ENCODE measurements around the gene CPS1. TPM values are rescaled to one million over a fixed set of nuclear protein-coding genes. Genes with fewer than 3 reads are reported as not detected.

Gene CPS1
- total RNA-seq, 3 donors from 2014 or later = 5.2 to 10.4 (median 9.2) TPM

DNA sequence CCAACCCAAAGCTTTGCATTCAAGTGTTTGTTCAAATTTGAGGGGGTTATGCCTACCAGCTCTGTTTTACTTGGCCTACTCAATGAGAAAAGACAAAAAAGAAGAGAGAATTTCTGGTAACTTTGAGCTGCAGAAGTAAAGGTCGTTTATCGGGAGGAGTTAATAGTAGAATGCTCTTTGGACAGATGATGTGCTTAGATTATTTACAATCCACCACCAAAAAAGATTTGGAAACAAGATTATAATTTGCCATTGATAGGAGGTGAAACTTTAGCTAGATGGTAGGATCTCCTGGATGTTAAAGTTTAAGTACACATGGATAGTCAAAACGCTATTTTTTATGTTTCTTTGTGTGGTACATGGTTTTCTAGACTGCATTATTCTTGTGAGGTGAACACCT lies 24.9 kb upstream of the CPS1 start:
- Histone ChIP-seq H3K9me3 (no peaks in the 10 kb centered on the region), H3K4me3 (no peak overlapping the region), H3K36me3 (no peaks in the 10 kb centered on the region), H3K27ac (no peak overlapping the region), H3K4me1 (no peaks in the 10 kb centered on the region), H3K27me3 (no peaks in the 10 kb centered on the region)
- TF ChIP-seq POLR2A (IDR thresholded peaks at IDR 0.05) = no peak
- TF ChIP-seq, protein P1, sequence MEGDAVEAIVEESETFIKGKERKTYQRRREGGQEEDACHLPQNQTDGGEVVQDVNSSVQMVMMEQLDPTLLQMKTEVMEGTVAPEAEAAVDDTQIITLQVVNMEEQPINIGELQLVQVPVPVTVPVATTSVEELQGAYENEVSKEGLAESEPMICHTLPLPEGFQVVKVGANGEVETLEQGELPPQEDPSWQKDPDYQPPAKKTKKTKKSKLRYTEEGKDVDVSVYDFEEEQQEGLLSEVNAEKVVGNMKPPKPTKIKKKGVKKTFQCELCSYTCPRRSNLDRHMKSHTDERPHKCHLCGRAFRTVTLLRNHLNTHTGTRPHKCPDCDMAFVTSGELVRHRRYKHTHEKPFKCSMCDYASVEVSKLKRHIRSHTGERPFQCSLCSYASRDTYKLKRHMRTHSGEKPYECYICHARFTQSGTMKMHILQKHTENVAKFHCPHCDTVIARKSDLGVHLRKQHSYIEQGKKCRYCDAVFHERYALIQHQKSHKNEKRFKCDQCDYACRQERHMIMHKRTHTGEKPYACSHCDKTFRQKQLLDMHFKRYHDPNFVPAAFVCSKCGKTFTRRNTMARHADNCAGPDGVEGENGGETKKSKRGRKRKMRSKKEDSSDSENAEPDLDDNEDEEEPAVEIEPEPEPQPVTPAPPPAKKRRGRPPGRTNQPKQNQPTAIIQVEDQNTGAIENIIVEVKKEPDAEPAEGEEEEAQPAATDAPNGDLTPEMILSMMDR (IDR thresholded peaks at IDR 0.05) = no peak
- no peak for TF ChIP-seq POLR2AphosphoS5 (IDR thresholded peaks at IDR 0.05)
- intact Hi-C loops (cut with DNase I; ENCODE audit: low total_unique reads) = no loop called here
- no peak for DNase-seq (ENCODE audit: low spot score in 2 of 2)

DNA sequence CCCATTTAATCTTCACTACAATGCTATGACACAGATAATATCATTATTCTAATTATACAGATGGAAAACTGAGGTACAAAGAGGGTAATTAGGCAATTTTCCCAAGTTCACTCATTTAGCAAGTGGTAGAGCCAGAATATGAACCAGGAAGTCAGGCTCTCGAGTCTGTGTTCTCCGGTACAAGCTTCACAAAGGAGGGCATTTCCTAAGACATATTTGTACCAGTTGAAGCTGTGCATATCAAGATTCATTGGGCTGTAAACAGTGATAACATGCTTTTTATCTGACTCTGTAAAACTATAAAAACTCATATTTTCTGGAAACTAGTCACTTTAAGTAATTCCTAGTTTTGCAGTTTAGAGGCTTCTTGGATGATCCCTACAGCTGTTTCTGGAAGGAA lies 23.0 kb upstream of the CPS1 start:
- Histone ChIP-seq H3K27me3 (no peaks in the 10 kb centered on the region), H3K4me3 (no peak overlapping the region), H3K36me3 (no peaks in the 10 kb centered on the region), H3K4me1 (no peaks in the 10 kb centered on the region), H3K27ac (no peak overlapping the region), H3K9me3 (no peaks in the 10 kb centered on the region)
- TF ChIP-seq POLR2A (IDR thresholded peaks at IDR 0.05) = no peak
- TF ChIP-seq POLR2AphosphoS5 (IDR thresholded peaks at IDR 0.05) = no peak
- TF ChIP-seq, protein P1 (IDR thresholded peaks at IDR 0.05) = no peak
- no peak for DNase-seq (ENCODE audit: low spot score in 2 of 2)
- intact Hi-C loops (cut with DNase I; ENCODE audit: low total_unique reads) = no loop called here

DNA sequence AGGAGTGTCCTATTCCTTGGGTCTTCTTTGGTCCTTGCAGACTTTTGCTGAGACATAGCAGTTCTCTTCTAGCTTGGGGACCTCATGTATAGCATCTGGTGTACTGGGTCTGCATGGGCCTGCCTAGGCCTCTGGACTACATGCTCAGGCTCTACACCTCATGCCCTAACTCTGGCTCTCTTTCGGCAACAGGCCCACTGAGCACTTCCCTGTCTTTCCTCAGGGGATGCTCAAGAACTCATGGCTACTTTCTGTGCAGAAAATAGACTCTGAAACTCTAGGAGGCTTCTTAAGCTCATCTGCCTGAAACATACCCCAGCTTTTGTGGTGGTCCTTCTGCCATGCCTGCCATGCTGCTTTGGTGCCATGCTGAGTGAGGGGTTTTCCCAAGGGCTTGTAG lies 21.5 kb upstream of the CPS1 start:
- no peak for DNase-seq (ENCODE audit: low spot score in 2 of 2)
- TF ChIP-seq POLR2A (IDR thresholded peaks at IDR 0.05) (no peak), POLR2AphosphoS5 (IDR thresholded peaks at IDR 0.05) (no peak)
- TF ChIP-seq, protein P1 (IDR thresholded peaks at IDR 0.05) = no peak
- intact Hi-C loops (cut with DNase I; ENCODE audit: low total_unique reads) = no loop called here
- Histone ChIP-seq H3K36me3 (no peaks in the 10 kb centered on the region), H3K4me1 (no peaks in the 10 kb centered on the region), H3K27ac (no peak overlapping the region), H3K4me3 (no peak overlapping the region), H3K27me3 (no peaks in the 10 kb centered on the region), H3K9me3 (no peaks in the 10 kb centered on the region)

DNA sequence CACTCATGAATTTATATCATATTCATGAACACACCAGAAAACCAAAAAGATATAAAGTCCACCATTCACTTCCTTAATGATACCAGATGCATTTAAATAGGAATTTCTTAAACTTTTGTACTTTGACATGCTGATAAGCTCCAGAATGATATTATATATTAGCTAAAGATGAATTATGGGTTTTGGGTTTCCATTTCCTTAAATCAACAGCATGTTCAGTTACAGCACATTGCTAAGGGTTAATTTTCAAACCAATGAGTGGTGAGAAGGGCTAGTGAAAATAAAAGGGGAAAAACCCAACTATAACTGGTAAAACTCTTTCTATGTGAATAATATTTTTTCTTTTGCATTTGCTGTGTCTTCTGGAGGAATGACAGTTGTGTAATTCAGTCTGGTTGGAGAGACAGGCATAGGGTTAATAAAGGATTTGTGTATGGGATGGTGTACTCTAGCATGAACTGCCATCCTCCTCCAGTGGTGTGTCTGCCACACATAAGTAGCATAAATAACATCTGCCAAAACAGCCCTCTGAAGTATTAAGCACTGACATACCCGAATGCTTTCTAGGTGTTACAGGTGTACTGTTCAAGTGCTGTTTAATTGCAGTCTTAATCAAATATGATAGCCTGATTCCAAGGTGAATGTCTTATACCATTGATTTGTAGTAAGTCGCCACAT lies 19.3 kb upstream of the CPS1 start:
- no peak overlapping the region for H3K4me3 ChIP-seq
- no peaks in the 10 kb centered on the region for H3K4me1 ChIP-seq
- H3K9me3 ChIP-seq = no peaks in the 10 kb centered on the region
- intact Hi-C loops (cut with DNase I; ENCODE audit: low total_unique reads) = no loop called here
- TF ChIP-seq, protein P1 (IDR thresholded peaks at IDR 0.05) = no peak
- no peak for TF ChIP-seq POLR2AphosphoS5 (IDR thresholded peaks at IDR 0.05)
- TF ChIP-seq POLR2A (IDR thresholded peaks at IDR 0.05) = no peak
- no peak overlapping the region for H3K27ac ChIP-seq
- H3K27me3 ChIP-seq = no peaks in the 10 kb centered on the region
- H3K36me3 ChIP-seq = no peaks in the 10 kb centered on the region
- no peak for DNase-seq (ENCODE audit: low spot score in 2 of 2)

DNA sequence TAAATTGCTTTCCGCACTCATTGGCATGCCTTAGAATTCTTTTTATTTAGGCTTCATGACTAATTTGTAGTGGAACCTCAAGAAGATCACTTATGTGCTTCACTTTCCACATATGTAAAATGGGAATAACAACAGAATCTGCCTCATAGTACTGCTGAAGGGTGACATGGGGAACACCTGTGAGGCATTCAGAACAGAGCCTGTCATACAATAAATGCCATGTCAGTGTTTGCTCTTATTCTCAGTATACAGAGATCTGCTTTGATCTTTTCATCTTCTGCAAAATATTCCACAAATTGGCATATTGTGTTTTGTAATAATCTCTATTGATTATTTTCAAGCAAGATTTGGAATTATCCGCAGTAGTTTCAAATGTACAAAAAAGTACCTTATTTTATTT lies 17.4 kb upstream of the CPS1 start:
- TF ChIP-seq POLR2AphosphoS5 (IDR thresholded peaks at IDR 0.05) (no peak), POLR2A (IDR thresholded peaks at IDR 0.05) (no peak)
- TF ChIP-seq, protein P1 (IDR thresholded peaks at IDR 0.05) = no peak
- Histone ChIP-seq H3K27me3 (no peaks in the 10 kb centered on the region), H3K36me3 (no peaks in the 10 kb centered on the region), H3K4me1 (no peaks in the 10 kb centered on the region), H3K4me3 (no peak overlapping the region), H3K27ac (no peak overlapping the region), H3K9me3 (no peaks in the 10 kb centered on the region)
- no peak for DNase-seq (ENCODE audit: low spot score in 2 of 2)
- intact Hi-C loops (cut with DNase I; ENCODE audit: low total_unique reads) = no loop called here

All from breast epithelium (tissue), 4 donors.